ENCODE data around the gene DZIP1. TPM values are rescaled to one million over a fixed set of nuclear protein-coding genes. Genes with fewer than 3 reads are reported as not detected.

Gene DZIP1
- total and polyA plus RNA-seq, 3 experiments from 2014 or later = 0.13 TPM; not detected in 2

- H3K27ac Mint-ChIP-seq = no peak overlapping the region
- H3K36me3 ChIP-seq (ENCODE audit: insufficient read depth, low read length) = no peaks in the 10 kb centered on the region
- POLR2A ChIA-PET = no interaction called here
- peaks cover 6% of the 10 kb centered on the region for H3K27me3 ChIP-seq (ENCODE audit: insufficient read depth, low read length, poor library complexity, severe bottlenecking)
- H3K36me3 Mint-ChIP-seq = peaks cover 0 to 4% (median 0%) of the 10 kb centered on the region in 3 donors
- H3K27ac ChIP-seq (ENCODE audit: low read depth, low read length) = no peak overlapping the region
- H3K4me1 Mint-ChIP-seq = peaks cover 4 to 6% (median 5%) of the 10 kb centered on the region in 3 donors
- CTCF ChIA-PET = no interaction called here
- no peak for DNase-seq
- no peak overlapping the region for H3K4me3 ChIP-seq (ENCODE audit: low read length)
- H3K9me3 Mint-ChIP-seq = peaks cover 0 to 2% (median 0%) of the 10 kb centered on the region in 5 donors
- H3K4me3 Mint-ChIP-seq = no peak overlapping the region
- no peaks in the 10 kb centered on the region for H3K4me1 ChIP-seq (ENCODE audit: insufficient read depth, low read length)
- no peaks in the 10 kb centered on the region for H3K9me3 ChIP-seq (ENCODE audit: low read length)
- H3K27me3 Mint-ChIP-seq = peaks cover 20 to 39% of the 10 kb centered on the region in 2 donors
Measured at GRCh38 chr13:95547531-95548167, 96.9 kb downstream of the DZIP1 start.

GRCh38 chr13:95546919-95547318, 97.6 kb downstream of the DZIP1 start:
- Mint-ChIP-seq H3K27me3 (peaks cover 19 to 41% of the 10 kb centered on the region in 2 donors), H3K9me3 (peaks cover 0 to 2% (median 0%) of the 10 kb centered on the region in 5 donors), H3K36me3 (peaks cover 0 to 3% (median 0%) of the 10 kb centered on the region in 3 donors), H3K4me3 (no peak overlapping the region), H3K4me1 (peaks cover 4 to 5% (median 4%) of the 10 kb centered on the region in 3 donors), H3K27ac (no peak overlapping the region)
- Histone ChIP-seq H3K9me3 (ENCODE audit: low read length) (no peaks in the 10 kb centered on the region), H3K27me3 (ENCODE audit: insufficient read depth, low read length, poor library complexity, severe bottlenecking) (peaks cover 6% of the 10 kb centered on the region), H3K4me1 (ENCODE audit: insufficient read depth, low read length) (no peaks in the 10 kb centered on the region), H3K36me3 (ENCODE audit: insufficient read depth, low read length) (no peaks in the 10 kb centered on the region), H3K4me3 (ENCODE audit: low read length) (no peak overlapping the region), H3K27ac (ENCODE audit: low read depth, low read length) (no peak overlapping the region)
- no peak for DNase-seq
- ChIA-PET POLR2A (no interaction called here), CTCF (no interaction called here)

GRCh38 chr13:95544293-95544692, 100.2 kb downstream of the DZIP1 start:
- ChIA-PET CTCF (no interaction called here), POLR2A (no interaction called here)
- Histone ChIP-seq H3K27me3 (ENCODE audit: insufficient read depth, low read length, poor library complexity, severe bottlenecking) (no peaks in the 10 kb centered on the region), H3K27ac (ENCODE audit: low read depth, low read length) (no peak overlapping the region), H3K9me3 (ENCODE audit: low read length) (no peaks in the 10 kb centered on the region), H3K4me3 (ENCODE audit: low read length) (no peak overlapping the region), H3K36me3 (ENCODE audit: insufficient read depth, low read length) (no peaks in the 10 kb centered on the region), H3K4me1 (ENCODE audit: insufficient read depth, low read length) (no peaks in the 10 kb centered on the region)
- Mint-ChIP-seq H3K9me3 (no peaks in the 10 kb centered on the region), H3K4me3 (no peak overlapping the region), H3K4me1 (no peaks in the 10 kb centered on the region), H3K27me3 (peaks cover 9 to 31% of the 10 kb centered on the region in 2 donors), H3K36me3 (no peaks in the 10 kb centered on the region), H3K27ac (no peak overlapping the region)
- DNase-seq = no peak

GRCh38 chr13:95541911-95542474, 102.5 kb downstream of the DZIP1 start:
- no peaks in the 10 kb centered on the region for H3K36me3 ChIP-seq (ENCODE audit: insufficient read depth, low read length)

DNA sequence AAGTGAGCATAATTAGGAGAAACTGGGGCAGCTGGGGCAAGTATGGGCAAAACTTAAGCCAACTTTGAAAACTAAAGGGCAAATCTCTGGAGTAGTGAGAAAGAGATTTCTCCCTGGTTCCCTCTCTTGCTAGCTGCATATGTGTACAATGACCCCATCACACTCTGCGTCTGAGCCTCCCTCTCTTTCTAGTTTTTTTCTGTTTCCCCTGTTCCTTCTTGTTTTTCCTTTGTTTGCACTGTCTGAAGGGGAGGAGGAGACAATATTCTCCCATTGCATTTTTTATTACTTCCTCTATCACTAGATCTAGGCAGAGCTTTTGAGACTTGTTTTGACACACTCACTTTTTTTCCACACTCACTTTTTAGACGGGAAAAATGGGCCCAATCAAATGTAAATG, 103.2 kb downstream of the DZIP1 start:
- H3K9me3 ChIP-seq (ENCODE audit: low read length) = no peaks in the 10 kb centered on the region
- H3K27ac ChIP-seq (ENCODE audit: low read depth, low read length) = no peak overlapping the region
- no peaks in the 10 kb centered on the region for H3K4me1 ChIP-seq (ENCODE audit: insufficient read depth, low read length)
- H3K4me1 Mint-ChIP-seq = no peaks in the 10 kb centered on the region
- no peaks in the 10 kb centered on the region for H3K9me3 Mint-ChIP-seq
- no peak for DNase-seq
- no peaks in the 10 kb centered on the region for H3K27me3 ChIP-seq (ENCODE audit: insufficient read depth, low read length, poor library complexity, severe bottlenecking)
- H3K36me3 Mint-ChIP-seq = no peaks in the 10 kb centered on the region
- H3K27ac Mint-ChIP-seq = no peak overlapping the region
- H3K4me3 Mint-ChIP-seq = no peak overlapping the region
- ChIA-PET POLR2A (interaction anchor here (0.7 kb wide), 1 partner anchor 9 kb away, joined by 3 read pairs; no protein-coding TSS in a partner anchor), CTCF (no interaction called here)
- H3K36me3 ChIP-seq (ENCODE audit: insufficient read depth, low read length) = no peaks in the 10 kb centered on the region
- peaks cover 4 to 26% of the 10 kb centered on the region in 2 donors for H3K27me3 Mint-ChIP-seq
- no peak overlapping the region for H3K4me3 ChIP-seq (ENCODE audit: low read length)

More at GRCh38 chr13:95541911-95542474, 102.5 kb downstream of the DZIP1 start:
- no peak for DNase-seq
- Mint-ChIP-seq H3K27me3 (peaks cover 4 to 23% of the 10 kb centered on the region in 2 donors), H3K9me3 (no peaks in the 10 kb centered on the region), H3K4me3 (no peak overlapping the region), H3K36me3 (no peaks in the 10 kb centered on the region), H3K4me1 (no peaks in the 10 kb centered on the region), H3K27ac (no peak overlapping the region)
- Histone ChIP-seq H3K27ac (ENCODE audit: low read depth, low read length) (no peak overlapping the region), H3K9me3 (ENCODE audit: low read length) (no peaks in the 10 kb centered on the region), H3K27me3 (ENCODE audit: insufficient read depth, low read length, poor library complexity, severe bottlenecking) (no peaks in the 10 kb centered on the region), H3K4me1 (ENCODE audit: insufficient read depth, low read length) (no peaks in the 10 kb centered on the region), H3K4me3 (ENCODE audit: low read length) (no peak overlapping the region)
- POLR2A ChIA-PET = interaction anchor here (0.7 kb wide), 1 partner anchor 9 kb away, joined by 3 read pairs; no protein-coding TSS in a partner anchor
- CTCF ChIA-PET = no interaction called here

- H3K9me3 Mint-ChIP-seq = no peaks in the 10 kb centered on the region
- no peak for DNase-seq
- no peaks in the 10 kb centered on the region for H3K36me3 Mint-ChIP-seq
- no peaks in the 10 kb centered on the region for H3K9me3 ChIP-seq (ENCODE audit: low read length)
- no peaks in the 10 kb centered on the region for H3K36me3 ChIP-seq (ENCODE audit: insufficient read depth, low read length)
- peaks cover 4 to 26% of the 10 kb centered on the region in 2 donors for H3K27me3 Mint-ChIP-seq
- no peak overlapping the region for H3K27ac ChIP-seq (ENCODE audit: low read depth, low read length)
- POLR2A ChIA-PET = no interaction called here
- CTCF ChIA-PET = no interaction called here
- H3K4me3 Mint-ChIP-seq = no peak overlapping the region
- H3K4me1 Mint-ChIP-seq = no peaks in the 10 kb centered on the region
- H3K27ac Mint-ChIP-seq = no peak overlapping the region
- no peaks in the 10 kb centered on the region for H3K27me3 ChIP-seq (ENCODE audit: insufficient read depth, low read length, poor library complexity, severe bottlenecking)
- no peak overlapping the region for H3K4me3 ChIP-seq (ENCODE audit: low read length)
- no peaks in the 10 kb centered on the region for H3K4me1 ChIP-seq (ENCODE audit: insufficient read depth, low read length)
Measured at GRCh38 chr13:95540888-95541287, 103.6 kb downstream of the DZIP1 start.

DNA sequence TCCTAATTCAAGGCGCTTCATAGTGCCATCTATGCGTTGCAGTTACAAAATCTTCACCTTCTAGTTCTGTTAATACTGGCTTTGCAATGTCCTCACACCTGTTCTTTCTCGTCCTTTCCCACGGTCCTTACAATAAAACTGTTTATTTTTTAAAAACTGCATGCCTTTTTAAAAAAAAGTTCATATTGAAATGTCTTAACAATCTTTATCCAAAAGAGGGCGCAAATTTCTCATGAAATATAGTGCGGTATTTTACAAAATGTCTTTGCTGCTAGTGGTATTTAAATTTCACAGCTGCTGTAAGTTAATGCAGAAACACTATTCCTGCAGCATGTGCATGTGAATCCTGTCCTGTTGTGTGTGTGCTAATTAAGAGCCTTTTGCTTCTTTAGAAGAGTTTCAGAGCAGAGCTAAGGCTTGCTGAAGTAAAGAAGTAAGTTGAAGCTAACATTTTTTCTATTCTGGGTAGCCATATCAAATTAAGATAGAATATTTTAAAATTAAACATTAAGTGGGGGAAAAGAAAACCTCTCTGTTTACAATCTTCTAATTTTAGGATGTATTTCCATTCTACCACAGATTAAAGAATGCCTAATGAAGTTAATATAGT, 107.8 kb downstream of the DZIP1 start:
- Mint-ChIP-seq H3K27ac (no peak overlapping the region), H3K4me1 (no peaks in the 10 kb centered on the region), H3K27me3 (peaks cover 7 to 50% of the 10 kb centered on the region in 2 donors), H3K9me3 (no peaks in the 10 kb centered on the region), H3K4me3 (no peak overlapping the region), H3K36me3 (no peaks in the 10 kb centered on the region)
- DNase-seq = no peak
- no peak overlapping the region for H3K27ac ChIP-seq (ENCODE audit: low read depth, low read length)
- H3K36me3 ChIP-seq (ENCODE audit: insufficient read depth, low read length) = no peaks in the 10 kb centered on the region
- H3K9me3 ChIP-seq (ENCODE audit: low read length) = no peaks in the 10 kb centered on the region
- no peaks in the 10 kb centered on the region for H3K27me3 ChIP-seq (ENCODE audit: insufficient read depth, low read length, poor library complexity, severe bottlenecking)
- CTCF ChIA-PET = interaction anchor here (0.9 to 1.1 kb wide), 2 partner anchors 297 to 299 kb away, joined by 3 to 7 read pairs; no protein-coding TSS in a partner anchor
- no peak overlapping the region for H3K4me3 ChIP-seq (ENCODE audit: low read length)
- no peaks in the 10 kb centered on the region for H3K4me1 ChIP-seq (ENCODE audit: insufficient read depth, low read length)
- POLR2A ChIA-PET = no interaction called here

DNA sequence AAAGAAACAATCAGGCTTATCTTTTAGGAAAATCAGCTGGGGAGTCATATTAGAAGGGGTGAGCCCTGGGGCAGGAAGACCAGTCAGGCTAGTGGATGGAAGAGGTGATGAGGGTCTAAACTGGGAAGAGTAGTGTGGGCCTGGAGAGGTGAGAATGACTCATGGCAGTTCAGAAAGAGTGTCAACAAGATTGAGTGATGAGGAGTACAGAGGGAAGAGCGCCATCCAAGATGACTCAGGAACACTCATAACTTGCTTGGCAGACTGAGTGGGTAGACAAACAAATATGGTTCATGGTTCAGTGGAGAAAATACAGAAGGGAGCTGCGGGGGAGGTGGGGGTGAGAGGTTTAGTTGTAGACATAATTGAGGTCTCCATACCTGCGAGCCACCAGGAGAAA, 109.3 kb downstream of the DZIP1 start:
- Histone ChIP-seq H3K36me3 (ENCODE audit: insufficient read depth, low read length) (no peaks in the 10 kb centered on the region), H3K27me3 (ENCODE audit: insufficient read depth, low read length, poor library complexity, severe bottlenecking) (no peaks in the 10 kb centered on the region), H3K4me1 (ENCODE audit: insufficient read depth, low read length) (no peaks in the 10 kb centered on the region), H3K9me3 (ENCODE audit: low read length) (no peaks in the 10 kb centered on the region), H3K4me3 (ENCODE audit: low read length) (no peak overlapping the region), H3K27ac (ENCODE audit: low read depth, low read length) (no peak overlapping the region)
- no peaks in the 10 kb centered on the region for H3K36me3 Mint-ChIP-seq
- no peak overlapping the region for H3K27ac Mint-ChIP-seq
- H3K4me1 Mint-ChIP-seq = no peaks in the 10 kb centered on the region
- ChIA-PET POLR2A (no interaction called here), CTCF (no interaction called here)
- H3K27me3 Mint-ChIP-seq = peaks cover 8 to 41% of the 10 kb centered on the region in 2 donors
- H3K9me3 Mint-ChIP-seq = no peaks in the 10 kb centered on the region
- no peak for DNase-seq
- H3K4me3 Mint-ChIP-seq = no peak overlapping the region
